GM19239 (cell line): Measurements from ENCODE around the gene MARCHF7.
"Not testable (repeated sequence)": the region's sequence is repeated elsewhere in the genome, so short reads cannot be mapped to it uniquely, and the experiment has no call there.

Experiments
- DNase-seq: peaks from one replicate; pipeline ENCODE4 v3.0.0; 2011; ENCODE audit warnings: low spot score; ENCODE audit not compliant: insufficient read length
- FAIRE-seq: peaks from 2 replicates; lab custom pipeline; 2011; peaks lifted over from hg19 to GRCh38; lab: Jason Lieb, UNC

The MARCHF7 gene

GRCh38 chr2:159716409-159716808 lies 4.1 kb downstream of the MARCHF7 start:
- not testable (repeated sequence) for FAIRE-seq, DNase-seq

- no peak for DNase-seq
- FAIRE-seq: no peak
These were observed 4.6 kb downstream of the MARCHF7 start for GRCh38 chr2:159716857-159717256.

- DNase-seq (no peak), FAIRE-seq (no peak)
These were observed 8.4 kb downstream of the MARCHF7 start for GRCh38 chr2:159720676-159721075.

- peak; percentile 37 for FAIRE-seq
- no peak for DNase-seq
These were observed 10.3 kb downstream of the MARCHF7 start for GRCh38 chr2:159722580-159722979.

GRCh38 chr2:159724795-159725572 lies 12.7 kb downstream of the MARCHF7 start:
- FAIRE-seq, DNase-seq: not testable (repeated sequence)

GRCh38 chr2:159725713-159726112 lies 13.4 kb downstream of the MARCHF7 start:
- FAIRE-seq (no peak), DNase-seq (no peak)

GRCh38 chr2:159728629-159729028 lies 16.3 kb downstream of the MARCHF7 start:
- no peak for FAIRE-seq
- no peak for DNase-seq

- FAIRE-seq (no peak), DNase-seq (no peak)
These were observed 23.3 kb downstream of the MARCHF7 start for GRCh38 chr2:159735648-159736047.

- no peak for DNase-seq
- no peak for FAIRE-seq
These were observed 23.7 kb downstream of the MARCHF7 start for GRCh38 chr2:159736048-159736447.

GRCh38 chr2:159737292-159737916 lies 25.1 kb downstream of the MARCHF7 start:
- DNase-seq (no peak), FAIRE-seq (no peak)

- DNase-seq (no peak), FAIRE-seq (no peak)
These were observed 25.6 kb downstream of the MARCHF7 start for GRCh38 chr2:159737917-159738296.

- FAIRE-seq (no peak), DNase-seq (no peak)
These were observed 26.4 kb downstream of the MARCHF7 start for GRCh38 chr2:159738509-159739390.

GRCh38 chr2:159742846-159743245 lies 30.5 kb downstream of the MARCHF7 start:
- FAIRE-seq (no peak), DNase-seq (no peak)

- no peak for FAIRE-seq
These were observed 32.1 kb downstream of the MARCHF7 start for GRCh38 chr2:159744363-159744762.

GRCh38 chr2:159745237-159745636 lies 32.9 kb downstream of the MARCHF7 start:
- not testable (repeated sequence) for FAIRE-seq, DNase-seq

More at GRCh38 chr2:159744363-159744762, 32.1 kb downstream of the MARCHF7 start:
- DNase-seq: no peak

- FAIRE-seq: no peak
- no peak for DNase-seq
These were observed 35.8 kb downstream of the MARCHF7 start for GRCh38 chr2:159748089-159748488.

- FAIRE-seq: no peak
- no peak for DNase-seq
These were observed 38.6 kb downstream of the MARCHF7 start for GRCh38 chr2:159750873-159751272.

- DNase-seq: no peak
- FAIRE-seq: peak; percentile 8
These were observed 41.5 kb downstream of the MARCHF7 start for GRCh38 chr2:159753797-159754196.

- FAIRE-seq (no peak), DNase-seq (no peak)
These were observed 42.7 kb downstream of the MARCHF7 start for GRCh38 chr2:159755014-159755413.

GRCh38 chr2:159755788-159756187 lies 43.5 kb downstream of the MARCHF7 start:
- FAIRE-seq (no peak), DNase-seq (no peak)

GRCh38 chr2:159758239-159758638 lies 45.9 kb downstream of the MARCHF7 start:
- no peak for DNase-seq
- no peak for FAIRE-seq
